HepG2 (cell line): ENCODE measurements around the gene FMNL2. TPM values are rescaled to one million over a fixed set of nuclear protein-coding genes. Genes with fewer than 3 reads are reported as not detected.

Experiments
- ATAC-seq: fragments of 200-7000 bp; cut with Tn5 transposase; 3 replicates; pipeline ENCODE4 v1.9.1; 2020; ENCODE audit warnings: mild to moderate bottlenecking, moderate library complexity
- BruUV-seq: library from RNA; stranded (reverse); fragments of 400-500 nt; replicated peaks from 2 replicates; lab custom pipeline; 2021; lab: Mats Ljungman, UMichigan
- CTCF ChIA-PET: fragments of 300-600 bp; formaldehyde crosslinking; extraction: SDS; loops from one replicate; lab custom pipeline; 2021; ENCODE audit warnings: low total read pairs, inconsistent platforms, low intra/inter-chr PET ratio; lab: Yijun Ruan, JAX
- POLR2A ChIA-PET: fragments of 350-600 bp; sonication (Branson Sonifier 250); formaldehyde crosslinking; loops from one replicate; lab custom pipeline; 2020; ENCODE audit warnings: antibody characterized with exemption, inconsistent platforms; lab: Yijun Ruan, JAX
- DNase-seq: peaks from one replicate; pipeline ENCODE4 v3.0.0-alpha.2; 2015; ENCODE audit warnings: low spot score
- FAIRE-seq: peaks from 3 replicates; lab custom pipeline; 2011; peaks lifted over from hg19 to GRCh38; lab: Jason Lieb, UNC
- H2AFZ ChIP-seq: one replicate; pipeline ENCODE4 v1.6.1; 2011; ENCODE audit warnings: low read length, inconsistent platforms
- H3K27ac ChIP-seq: fragments of 300-600 bp; 3 replicates; pipeline ENCODE4 v1.8.0; 2011; ENCODE audit warnings: mixed run types, mild to moderate bottlenecking, mixed read lengths, low read length, inconsistent platforms; ENCODE audit not compliant: insufficient read depth; ENCODE audit errors: extremely low read length
- H3K27me3 ChIP-seq, 2 experiments: fragments of 200-600 bp in 1 of 2; 2 replicates in 1 of 2; 3 replicates in 1 of 2; pipeline versions ENCODE4 v1.6.0 to v1.8.0; 2011; ENCODE audit warnings: low read length in 2 of 2, mild to moderate bottlenecking in 2 of 2, moderate library complexity in 2 of 2, inconsistent platforms in 1 of 2; ENCODE audit not compliant: insufficient read depth in 2 of 2, control insufficient read depth in 1 of 2
- H3K36me3 ChIP-seq, 2 experiments: fragments of 200-600 bp in 1 of 2; replicated peaks in 1 of 2; 2 replicates in 1 of 2; 3 replicates in 1 of 2; pipeline versions ENCODE4 v1.5.1 to v1.8.0; 2011; ENCODE audit warnings: low read length in 2 of 2, inconsistent platforms in 1 of 2; ENCODE audit not compliant: insufficient read depth in 2 of 2, control insufficient read depth in 1 of 2
- H3K4me1 ChIP-seq: 2 replicates; pipeline ENCODE4 v1.5.1; 2012; ENCODE audit warnings: low read length, inconsistent platforms; ENCODE audit not compliant: insufficient read depth
- H3K4me2 ChIP-seq: 2 replicates; pipeline ENCODE4 v1.6.0; 2011; ENCODE audit warnings: low read depth, low read length, inconsistent platforms
- H3K4me3 ChIP-seq, 3 experiments: fragments of 200-600 bp in 1 of 3; sonication (generic), shearing (Covaris generic) in 1 of 3; replicated peaks in 1 of 3; 2 replicates each; pipeline ENCODE4 v1.5.1; 2011 to 2016; ENCODE audit warnings: low read length in 3 of 3, inconsistent platforms in 2 of 3, low read depth in 2 of 3, mild to moderate bottlenecking in 2 of 3, control low read depth in 1 of 3, mixed read lengths in 1 of 3; ENCODE audit not compliant: insufficient read depth in 1 of 3
- H3K79me2 ChIP-seq: one replicate; pipeline ENCODE4 v1.6.1; 2011; ENCODE audit warnings: low read length, inconsistent platforms; ENCODE audit not compliant: insufficient read depth
- H3K9ac ChIP-seq: 2 replicates; pipeline ENCODE4 v1.6.0; 2011; ENCODE audit warnings: mild to moderate bottlenecking, low read depth, low read length, inconsistent platforms; ENCODE audit not compliant: insufficient read depth
- H3K9me3 ChIP-seq: 2 replicates; pipeline ENCODE4 v1.5.1; 2012; ENCODE audit warnings: mild to moderate bottlenecking, low read length
- H4K20me1 ChIP-seq: 2 replicates; pipeline ENCODE4 v1.6.0; 2011; ENCODE audit warnings: inconsistent platforms, mild to moderate bottlenecking, low read length, moderate library complexity; ENCODE audit not compliant: insufficient read depth
- ARID5B ChIP-seq: IDR thresholded peaks from 2 replicates; pipeline ENCODE4 v1.4.0; 2020; ENCODE audit warnings: mild to moderate bottlenecking, missing genetic modification reagents
- CCDC6 ChIP-seq: sonication (generic); formaldehyde crosslinking; IDR thresholded peaks from 2 replicates; pipeline ENCODE4 v1.8.1; 2022; ENCODE audit warnings: mild to moderate bottlenecking, missing genetic modification reagents, moderate library complexity
- MAFF ChIP-seq: IDR thresholded peaks from 2 replicates; pipeline ENCODE4 v1.6.1; 2011; ENCODE audit warnings: low read depth, low read length, improper control_type of control experiment
- MAFK ChIP-seq, 2 experiments: IDR thresholded peaks in 1 of 2; conservative IDR thresholded peaks in 1 of 2; 2 replicates each; pipeline ENCODE4 v1.6.1; 2011; ENCODE audit warnings: improper control_type of control experiment in 2 of 2, low read length in 2 of 2
- MBD4 ChIP-seq: IDR thresholded peaks from 2 replicates; pipeline ENCODE4 v1.6.1; 2012; ENCODE audit warnings: low read length, inconsistent platforms, borderline replicate concordance
- NFE2L2 ChIP-seq: fragments of 150-350 bp; IDR thresholded peaks from 2 replicates; pipeline ENCODE4 v1.6.1; 2014; ENCODE audit warnings: low read length
- PLRG1 ChIP-seq: fragments of 450-650 bp; conservative IDR thresholded peaks from 2 replicates; pipeline ENCODE4 v1.6.1; 2016
- TERF1 ChIP-seq: sonication (generic); formaldehyde crosslinking; IDR thresholded peaks from 2 replicates; pipeline ENCODE4 v1.8.0; 2022; ENCODE audit warnings: mild to moderate bottlenecking, missing genetic modification reagents, moderate library complexity
- ZFP82 ChIP-seq: sonication (generic); formaldehyde crosslinking; IDR thresholded peaks from 2 replicates; pipeline ENCODE4 v1.5.1; 2020; ENCODE audit warnings: mild to moderate bottlenecking, missing genetic modification reagents, borderline replicate concordance
- WGBS: methylation state at CpG from one replicate; pipeline ENCODE4 v1.1.6; 2017; ENCODE audit warnings: low lambda C conversion rate; 5-methylcytosine and 5-hydroxymethylcytosine counted together
- in situ Hi-C: cut with HindIII; loops from 2 replicates; pipeline ENCODE4 v1.10.0; 2017; ENCODE audit warnings: low pct_unique_long_range_greater_than_20kb; ENCODE audit not compliant: extremely low pct_ligation_motif_present
- intact Hi-C: fragments of 100-400 bp; cut with micrococcal nuclease; formaldehyde crosslinking; loops from one replicate; pipeline ENCODE4 v1.10.0; 2022; ENCODE audit not compliant: unreplicated experiment
- polyA plus RNA-seq, 8 experiments: library from polyadenylated mRNA; depleted of rRNA in 3 of 8; stranded (reverse) in 7 of 8; unstranded in 1 of 8; fragments of >200 nt; fragmentation: Illumina TruSeq in 4 of 8; extraction: Trizol in 4 of 8; gene quantifications; 2 replicates each; pipeline versions ENCODE4 v1.2.1 to v1.2.3, GENCODE V29; 2011 to 2016; ENCODE audit warnings: low read depth in 4 of 8, missing spikeins in 1 of 8, mixed read lengths in 1 of 8; ENCODE audit not compliant: insufficient read depth in 1 of 8
- total RNA-seq, 5 experiments: library from RNA; depleted of rRNA; stranded (reverse); fragments of >200 nt; fragmentation: Illumina TruSeq; extraction: Trizol; gene quantifications; 2 replicates each; pipeline ENCODE4 v1.2.3, GENCODE V29; 2016; ENCODE audit warnings: low read depth in 1 of 5

Gene FMNL2
- total and polyA plus RNA-seq, 2 of the 13 experiments (the other 11 are each of a cell fraction or from before 2014, with no cell fraction given): 66.5 to 67.7 TPM

DNA sequence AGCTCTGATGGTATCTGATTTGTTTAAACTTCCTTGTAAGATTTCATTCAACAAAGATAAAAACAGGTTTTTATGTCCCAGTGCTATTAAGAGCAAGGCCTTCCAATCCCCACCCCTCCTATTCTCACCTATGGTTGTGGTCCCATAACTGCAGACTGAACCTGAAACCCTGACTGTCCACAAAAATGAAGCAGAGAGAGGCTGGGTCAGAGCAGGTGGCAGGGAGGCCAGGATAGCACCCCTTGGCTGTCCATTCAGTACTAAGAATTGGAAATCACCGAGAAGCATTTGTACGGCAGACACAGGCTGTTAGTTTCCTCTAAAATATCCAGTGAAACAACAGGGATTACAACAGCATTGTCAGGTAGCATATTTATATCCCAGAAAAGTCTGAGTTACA is 37.3 kb upstream of the FMNL2 start (continued):
- TF ChIP-seq ARID5B (no peak), CCDC6 (CRISPR knock-in tag) (no peak), MBD4 (no peak)

DNA sequence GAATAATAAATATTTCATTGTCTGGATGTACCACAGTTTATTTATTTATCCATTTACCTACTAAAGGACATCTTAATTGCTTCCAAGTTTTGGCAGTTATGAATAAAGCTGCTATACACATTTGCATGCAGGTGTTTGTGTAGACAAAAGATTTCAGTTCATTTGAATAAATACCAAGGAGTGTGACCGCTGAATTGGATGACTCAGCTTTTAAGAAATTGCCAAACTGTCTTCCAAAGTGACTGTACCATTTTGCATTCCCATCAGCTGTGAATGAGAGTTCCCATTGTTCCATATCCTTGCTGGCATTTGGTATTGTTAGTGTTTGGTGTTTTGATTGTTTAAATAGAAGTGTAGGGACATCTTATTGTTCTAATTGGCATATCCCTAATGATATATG is 36.2 kb upstream of the FMNL2 start:
- TF ChIP-seq NFE2L2 (peak; percentile 67), PLRG1 (no peak), TERF1 (CRISPR knock-in tag) (no peak), MAFK (conservative IDR thresholded peaks at IDR 0.05 in 1 of 2, IDR thresholded peaks at IDR 0.05 in 1 of 2; ENCODE audit: low read length in 2 of 2) (peak; percentile 77 to 82), MAFF (peak; percentile 69), ZFP82 (CRISPR knock-in tag) (no peak)
- Histone ChIP-seq H3K79me2 (no peaks in the 10 kb centered on the region), H3K4me1 (no peaks in the 10 kb centered on the region), H3K27ac (no peak overlapping the region), H3K4me2 (no peak overlapping the region), H3K36me3 (no peaks in the 10 kb centered on the region), H4K20me1 (no peaks in the 10 kb centered on the region), H3K9ac (no peak overlapping the region), H3K27me3 (peaks cover 0 to 21% of the 10 kb centered on the region in 2 experiments; a peak in 2 of 5 replicates), H3K4me3 (no peak overlapping the region), H2AFZ (no peak overlapping the region), H3K9me3 (no peaks in the 10 kb centered on the region)
- in situ Hi-C loops (no loop called here), intact Hi-C loops (no loop called here)
- BruUV-seq: no TSS peak
- WGBS: 3% methylated on average over 1 of the region's 1 CpG
- no peak for ATAC-seq
- DNase-seq: no peak
- ChIA-PET POLR2A (no interaction called here), CTCF (no interaction called here)
- FAIRE-seq: no peak
